GM19023 (cell line): ENCODE measurements around the gene CACNA1C.

Experiments
- ATAC-seq: cut with Tn5 transposase; IDR thresholded peaks from one replicate; pipeline ENCODE4 v1.9.1; 2021; ENCODE audit warnings: mild to moderate bottlenecking, moderate library complexity; ENCODE audit not compliant: unreplicated experiment

CACNA1C gene

GRCh38 chr12:2403221-2403976 lies 350.6 kb downstream of the CACNA1C start:
- ATAC-seq, result no peak

GRCh38 chr12:2405039-2405438 lies 352.3 kb downstream of the CACNA1C start:
- ATAC-seq, result no peak

- ATAC-seq, result no peak
Measured at GRCh38 chr12:2406903-2407302, 354.1 kb downstream of the CACNA1C start.

GRCh38 chr12:2408262-2408661 lies 355.5 kb downstream of the CACNA1C start:
- ATAC-seq, result no peak

GRCh38 chr12:2409656-2410265 lies 357.0 kb downstream of the CACNA1C start:
- ATAC-seq, result no peak

- ATAC-seq, result no peak
Measured at GRCh38 chr12:2410496-2410895, 357.7 kb downstream of the CACNA1C start.

- ATAC-seq, result no peak
Measured at GRCh38 chr12:2411011-2411410, 358.2 kb downstream of the CACNA1C start.

- no peak for ATAC-seq
Measured at GRCh38 chr12:2411616-2412304, 359.0 kb downstream of the CACNA1C start.

GRCh38 chr12:2412305-2412643 lies 359.5 kb downstream of the CACNA1C start:
- ATAC-seq, result no peak

GRCh38 chr12:2413301-2413700 lies 360.5 kb downstream of the CACNA1C start:
- no peak for ATAC-seq

- no peak for ATAC-seq
Measured at GRCh38 chr12:2413999-2414792, 361.4 kb downstream of the CACNA1C start.

GRCh38 chr12:2414810-2415567 lies 362.2 kb downstream of the CACNA1C start:
- ATAC-seq, result no peak

GRCh38 chr12:2415568-2415944 lies 362.8 kb downstream of the CACNA1C start:
- ATAC-seq, result no peak

GRCh38 chr12:2416158-2416557 lies 363.4 kb downstream of the CACNA1C start:
- ATAC-seq, result no peak

- ATAC-seq, result no peak
Measured at GRCh38 chr12:2417481-2418160, 364.8 kb downstream of the CACNA1C start.

- no peak for ATAC-seq
Measured at GRCh38 chr12:2418579-2418978, 365.8 kb downstream of the CACNA1C start.

GRCh38 chr12:2422591-2422990 lies 369.8 kb downstream of the CACNA1C start:
- no peak for ATAC-seq

GRCh38 chr12:2429032-2429431 lies 376.2 kb downstream of the CACNA1C start:
- no peak for ATAC-seq

- no peak for ATAC-seq
Measured at GRCh38 chr12:2431810-2432209, 379.0 kb downstream of the CACNA1C start.

- ATAC-seq, result no peak
Measured at GRCh38 chr12:2432856-2433255, 380.1 kb downstream of the CACNA1C start.
